Measurements from ENCODE around the gene U2AF1. TPM values are rescaled to one million over a fixed set of nuclear protein-coding genes. Genes with fewer than 3 reads are reported as not detected.

The U2AF1 gene, protein sequence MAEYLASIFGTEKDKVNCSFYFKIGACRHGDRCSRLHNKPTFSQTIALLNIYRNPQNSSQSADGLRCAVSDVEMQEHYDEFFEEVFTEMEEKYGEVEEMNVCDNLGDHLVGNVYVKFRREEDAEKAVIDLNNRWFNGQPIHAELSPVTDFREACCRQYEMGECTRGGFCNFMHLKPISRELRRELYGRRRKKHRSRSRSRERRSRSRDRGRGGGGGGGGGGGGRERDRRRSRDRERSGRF
- 24.0 and 27.0 TPM in 2 replicates for total RNA-seq

GRCh38 chr21:43106965-43107793 lies at the start of gene U2AF1:
TSS of gene U2AF1 (minus strand) at chr21:43107570. CDS start at chr21:43107494, 76 bp downstream.

GRCh38 chr21:43075170-43076022 lies 32.0 kb downstream of the U2AF1 start, which contains the start of gene CBS:
TSS of gene CBS (minus strand) at chr21:43075835. CDS start at chr21:43072193, 3,642 bp downstream.

Other genes with a start within 250 kb of the U2AF1 start
- 7.8 and 8.6 TPM in 2 replicates for gene WDR4, start 228.0 kb downstream of the U2AF1 start, total RNA-seq
- 38.8 and 52.4 TPM in 2 replicates for gene NDUFV3, start 214.3 kb downstream of the U2AF1 start, total RNA-seq
- gene ERVH48-1, start 181.9 kb downstream of the U2AF1 start, total RNA-seq: not detected in 2 replicates
- gene PKNOX1, start 133.0 kb downstream of the U2AF1 start, total RNA-seq: 10.6 and 13.7 TPM in 2 replicates
- 30.0 and 66.5 TPM in 2 replicates for gene CBS, start 31.7 kb downstream of the U2AF1 start, total RNA-seq
- gene CRYAA, start 61.4 kb upstream of the U2AF1 start, total RNA-seq: not detected in 2 replicates